Epidermal melanocyte (primary cell): ENCODE data around the gene RDX.
"Not testable (repeated sequence)": the region's sequence is repeated elsewhere in the genome, so short reads cannot be mapped to it uniquely, and the experiment has no call there.

ENCODE experiments used
- DNase-seq: peaks from one replicate; pipeline ENCODE4 v3.0.0; 2011; ENCODE audit warnings: low spot score; ENCODE audit not compliant: insufficient read length

The RDX gene

DNA sequence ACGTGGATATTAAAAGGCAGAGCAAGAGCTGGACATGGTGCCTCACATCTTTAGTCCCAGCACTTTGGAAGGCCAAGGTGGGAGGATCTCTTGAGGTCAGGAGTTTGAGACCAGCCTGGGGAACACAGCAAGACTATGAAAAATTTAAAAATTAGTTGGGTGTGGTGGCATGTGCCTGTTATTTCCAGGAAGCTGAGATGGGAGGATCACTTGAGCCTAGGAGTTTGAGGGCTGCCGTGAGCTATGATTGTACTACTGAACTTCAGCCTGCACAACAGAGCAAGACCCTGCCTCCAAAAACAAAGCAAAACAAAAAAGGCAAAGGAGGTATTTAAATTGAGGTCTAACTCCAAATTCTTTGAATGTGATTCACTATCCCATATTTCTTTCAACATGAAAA is 23.5 kb downstream of the RDX start:
- DNase-seq, result no peak

DNA sequence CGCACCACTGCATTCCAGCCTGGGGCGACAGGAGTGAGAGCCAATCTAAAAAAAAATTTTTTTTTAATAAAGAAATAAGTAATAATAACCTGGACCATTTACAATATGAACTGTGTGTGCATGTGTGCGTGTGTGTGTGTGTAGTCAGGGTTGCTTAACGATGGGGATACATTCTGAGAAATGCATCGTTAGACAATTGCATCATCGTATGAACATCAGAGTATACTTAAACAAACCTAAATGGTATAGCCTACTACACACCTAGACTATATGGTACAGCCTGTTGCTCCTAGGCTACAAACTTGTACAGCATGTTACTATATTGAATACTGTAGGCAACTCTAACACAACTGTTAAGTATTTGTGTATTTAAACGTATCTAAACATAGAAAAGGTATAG is 26.4 kb downstream of the RDX start:
- no peak for DNase-seq

DNA sequence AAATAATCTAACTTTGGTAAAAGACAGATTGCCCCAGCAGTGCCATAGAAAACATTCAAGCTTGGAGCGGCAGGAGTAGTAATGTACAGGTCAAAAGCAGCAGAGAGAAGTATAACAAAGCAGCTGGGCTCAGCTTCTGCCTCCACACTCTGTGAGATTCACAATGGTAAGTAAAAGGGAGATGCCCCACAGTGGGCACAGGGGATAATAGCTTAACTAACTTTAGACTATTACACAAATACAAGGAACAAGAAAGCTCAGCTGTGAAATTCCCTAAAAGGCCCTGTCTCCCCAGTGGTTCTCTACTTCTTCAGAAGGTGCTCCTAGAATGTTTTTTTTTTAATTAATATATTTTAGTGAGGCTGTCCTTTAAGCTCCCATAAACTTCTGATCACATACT is 28.0 kb downstream of the RDX start:
- no peak for DNase-seq

- DNase-seq, result no peak
Observed at GRCh38 chr11:110262072-110262403, 34.4 kb downstream of the RDX start.

- DNase-seq, result no peak
Observed at GRCh38 chr11:110261195-110262071, 35.0 kb downstream of the RDX start.

GRCh38 chr11:110253525-110253924 is 42.9 kb downstream of the RDX start:
- no peak for DNase-seq

DNA sequence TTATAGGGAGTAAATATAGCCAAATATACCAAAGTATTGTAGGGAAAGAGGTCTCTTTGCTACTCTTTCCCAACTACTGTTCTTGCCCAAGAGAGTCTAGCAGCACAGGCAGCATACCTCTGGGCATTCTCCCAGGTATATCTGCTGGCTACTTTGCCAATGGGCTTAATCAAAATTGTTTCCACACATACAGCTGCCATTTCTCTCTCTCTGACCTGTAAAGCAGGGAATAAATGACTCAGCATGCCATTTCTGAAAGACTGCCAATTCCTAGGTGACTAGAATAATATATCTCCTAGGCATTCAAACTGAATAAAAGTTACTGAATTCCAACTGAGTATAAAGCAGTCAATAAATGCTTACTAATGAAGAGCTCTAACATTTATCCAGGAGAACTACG is 44.6 kb downstream of the RDX start:
- DNase-seq, result no peak

DNA sequence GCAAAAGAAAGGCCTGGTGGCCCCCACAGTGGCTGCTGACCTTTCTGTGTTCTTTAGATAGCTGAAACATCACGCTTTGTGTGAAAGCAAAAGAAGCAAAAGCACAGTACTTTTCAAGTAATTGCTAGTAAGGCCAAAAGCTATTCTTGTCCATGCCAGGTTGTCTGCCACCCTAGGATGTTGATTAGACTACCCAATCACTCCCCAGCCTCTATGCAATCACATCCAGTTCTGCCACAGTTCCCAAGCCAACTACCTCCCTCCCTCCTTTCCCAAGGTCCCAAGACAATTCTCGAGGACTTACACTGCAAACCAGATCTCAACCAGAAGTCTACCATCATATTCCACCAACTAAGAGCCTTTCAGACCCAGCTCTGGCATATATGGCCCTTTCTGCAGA is 46.2 kb downstream of the RDX start:
- no peak for DNase-seq

DNA sequence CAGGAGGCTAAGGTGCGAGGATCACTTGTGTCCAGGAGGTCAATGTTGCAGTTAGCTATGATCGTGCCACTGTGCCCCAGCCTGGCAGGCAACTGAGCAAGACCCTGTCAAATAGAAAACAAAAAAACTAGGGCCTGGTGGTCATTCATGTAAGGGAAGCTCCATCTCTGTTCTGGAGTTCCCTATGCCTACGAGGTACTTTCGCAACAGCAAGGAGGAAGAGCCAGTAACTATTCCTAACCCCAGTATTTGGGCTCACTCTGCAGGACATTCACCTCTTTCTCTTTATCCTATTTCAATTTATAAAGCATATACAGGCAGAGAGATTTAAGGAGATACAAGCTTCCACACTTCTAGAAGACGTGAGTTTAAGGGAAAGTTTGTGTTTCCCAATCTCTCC is 46.6 kb downstream of the RDX start:
- no peak for DNase-seq

- DNase-seq, result no peak
Observed at GRCh38 chr11:110249066-110249465, 47.3 kb downstream of the RDX start.

- no peak for DNase-seq
Observed at GRCh38 chr11:110243791-110244190, 52.6 kb downstream of the RDX start.

DNA sequence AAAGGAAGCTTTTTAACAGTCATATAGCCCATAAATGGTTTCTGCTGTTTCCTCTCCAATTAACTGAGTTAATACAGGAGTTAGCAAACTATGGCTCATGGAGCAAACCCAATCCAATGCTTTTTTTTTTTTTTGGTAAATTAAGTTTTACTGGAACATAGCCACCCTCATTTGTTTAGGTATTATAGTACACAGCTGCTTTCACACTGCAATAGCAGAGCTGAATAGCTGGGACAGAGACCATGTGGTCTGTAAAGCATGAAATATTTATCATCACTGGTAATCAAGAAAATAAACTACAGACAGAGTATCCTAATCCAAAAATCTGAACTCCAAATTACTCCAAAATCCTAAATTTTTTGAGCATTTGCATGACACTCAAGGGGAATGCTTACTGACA is 53.7 kb downstream of the RDX start:
- no peak for DNase-seq

DNA sequence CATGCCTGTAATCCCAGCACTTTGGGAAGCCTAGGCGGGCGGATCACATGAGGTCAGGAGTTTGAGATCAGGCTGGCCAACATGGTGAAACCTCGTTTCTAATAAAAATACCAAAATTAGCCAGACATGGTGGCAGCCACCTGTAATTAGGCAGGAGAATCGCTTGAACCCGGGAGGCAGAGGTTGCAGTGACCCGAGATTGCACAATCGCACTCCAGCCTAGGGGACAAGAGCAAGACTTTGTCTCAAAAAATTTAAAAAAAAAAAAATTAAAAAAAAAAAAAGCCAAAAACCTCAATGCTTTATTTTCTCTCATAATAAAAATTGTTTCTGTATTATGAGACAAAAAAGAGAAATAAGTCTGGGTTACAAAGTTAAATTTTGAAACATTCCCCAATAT is 54.2 kb downstream of the RDX start:
- no peak for DNase-seq

DNA sequence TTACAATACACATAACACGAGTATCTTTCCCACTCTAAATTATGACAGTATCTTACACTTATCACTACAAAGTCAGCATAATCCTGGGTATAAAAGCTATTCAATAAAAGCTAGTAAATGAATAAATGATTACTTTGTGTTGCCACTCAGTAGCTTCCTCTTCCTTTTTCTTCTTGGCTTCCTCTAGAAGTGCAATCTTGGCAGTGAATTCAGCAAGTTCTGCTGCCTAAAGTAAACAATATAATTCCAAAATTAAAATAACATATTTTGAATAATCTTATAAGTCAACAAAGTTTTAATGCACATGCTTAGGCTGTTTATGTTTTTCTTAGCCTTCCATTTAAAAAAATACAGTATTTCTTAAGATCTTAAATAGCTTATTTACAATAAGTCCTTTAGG is 60.4 kb downstream of the RDX start:
- DNase-seq, result no peak

GRCh38 chr11:110230377-110230776 is 66.0 kb downstream of the RDX start:
- DNase-seq, result no peak

DNA sequence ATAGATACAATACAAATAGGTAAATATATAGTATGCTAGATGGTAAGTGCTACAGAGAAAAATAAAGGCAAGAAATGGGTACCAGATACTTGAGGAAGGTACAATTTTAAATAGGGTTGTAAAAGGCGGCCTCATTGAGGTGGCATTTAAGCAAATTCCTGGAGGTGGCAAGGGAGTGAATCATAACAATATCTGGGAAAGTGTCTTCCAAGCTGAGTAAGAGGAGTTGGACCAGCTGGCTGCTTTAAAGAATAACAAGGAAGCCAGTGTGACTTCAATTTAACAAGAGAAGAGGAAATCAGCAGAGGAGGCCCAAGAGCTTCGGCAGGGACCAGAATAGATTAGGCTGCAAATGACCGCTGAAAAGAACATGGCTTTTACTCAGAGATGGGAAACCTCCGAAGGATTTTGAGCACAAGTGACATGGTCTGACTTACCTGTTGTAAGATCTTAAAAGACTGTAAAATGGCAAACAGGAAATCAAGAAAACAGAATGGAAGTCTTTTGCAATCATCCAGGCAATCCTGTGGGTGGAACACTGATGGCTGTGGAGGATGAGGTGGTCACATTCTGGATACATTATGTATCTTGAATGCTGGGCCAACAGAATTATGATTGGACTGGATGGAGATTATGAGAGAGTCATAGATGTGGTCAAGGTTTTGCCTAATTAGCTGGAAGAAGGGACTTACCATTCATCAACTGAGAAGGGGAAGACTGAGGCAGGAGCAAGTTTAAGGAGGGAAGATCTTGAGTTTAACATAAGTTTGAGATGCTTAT is 77.2 kb downstream of the RDX start:
- DNase-seq, result no peak

DNA sequence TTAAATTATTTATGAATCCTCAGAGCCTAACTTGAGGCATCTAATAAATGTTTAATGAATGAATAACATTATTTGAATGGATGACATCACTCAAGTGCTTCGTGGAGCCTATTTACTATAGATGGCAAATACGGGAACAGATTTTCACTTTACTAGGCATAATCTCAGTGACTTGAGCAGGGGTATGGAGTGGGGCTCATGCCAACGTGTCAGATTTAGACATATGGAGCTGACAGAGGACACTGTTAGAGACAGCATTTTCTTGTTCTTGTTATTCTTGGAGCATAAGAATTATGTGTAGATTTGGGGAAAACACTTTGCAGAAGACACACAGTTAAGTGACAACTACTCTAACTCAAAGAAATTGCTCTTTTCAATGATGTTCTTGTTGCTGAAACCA is 78.5 kb downstream of the RDX start:
- DNase-seq, result no peak

- DNase-seq, result no peak
Observed at GRCh38 chr11:110217223-110217877, 79.1 kb downstream of the RDX start.

GRCh38 chr11:110209313-110209694 is 87.1 kb downstream of the RDX start:
- not testable (repeated sequence) for DNase-seq

DNA sequence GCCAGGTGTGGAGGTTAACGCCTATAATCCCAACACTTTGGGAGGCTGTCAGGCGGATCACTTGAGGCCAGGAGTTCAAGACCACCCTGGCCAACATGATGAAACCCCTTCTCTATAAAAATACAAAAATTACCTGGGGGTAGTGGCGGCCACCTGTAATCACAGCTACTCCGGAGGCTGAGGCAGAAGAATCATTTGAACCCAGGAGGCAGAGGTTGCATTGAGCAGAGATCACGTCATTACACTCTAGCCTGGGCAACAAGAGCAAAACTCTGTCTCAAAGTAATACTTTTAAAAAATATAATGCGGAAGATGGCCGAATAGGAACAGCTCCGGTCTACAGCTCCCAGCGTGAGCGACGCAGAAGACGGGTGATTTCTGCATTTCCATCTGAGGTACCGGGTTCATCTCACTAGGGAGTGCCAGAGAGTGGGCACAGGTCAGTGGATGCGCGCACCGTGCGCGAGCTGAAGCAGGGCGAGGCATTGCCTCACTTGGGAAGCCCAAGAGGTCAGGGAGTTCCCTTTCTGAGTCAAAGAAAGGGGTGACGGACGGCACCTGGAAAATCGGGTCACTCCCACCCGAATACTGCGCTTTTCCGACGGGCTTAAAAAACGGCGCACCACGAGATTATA is 87.6 kb downstream of the RDX start:
- not testable (repeated sequence) for DNase-seq

DNA sequence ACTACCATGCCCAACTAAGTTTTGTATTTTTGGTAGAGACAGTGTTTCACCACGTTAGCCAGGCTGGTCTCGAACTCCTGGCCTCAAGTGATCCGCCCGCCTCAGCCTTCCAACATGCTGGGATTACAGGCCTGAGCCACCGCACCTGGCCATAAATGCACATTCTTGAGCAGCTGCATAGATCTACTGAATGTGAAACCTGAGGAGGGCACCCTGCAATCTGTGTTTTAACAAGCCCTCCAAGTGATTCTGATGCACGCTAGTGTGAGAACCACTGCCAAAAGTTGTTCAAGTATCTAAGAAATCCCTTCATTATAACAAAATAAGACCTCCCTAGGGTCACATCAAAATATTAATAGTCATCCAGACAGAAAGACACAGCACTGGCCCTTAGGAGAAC is 89.3 kb downstream of the RDX start:
- no peak for DNase-seq

GRCh38 chr11:110200836-110201235 is 95.6 kb downstream of the RDX start:
- no peak for DNase-seq
